ENCODE measurements around the gene SH3TC1.

SH3TC1 gene

GRCh38 chr4:8217246-8217511 is 18.1 kb downstream of the SH3TC1 start:
- DNase-seq: no peak

GRCh38 chr4:8217871-8218270 is 18.8 kb downstream of the SH3TC1 start:
- no peak for DNase-seq

GRCh38 chr4:8218371-8219031 is 19.4 kb downstream of the SH3TC1 start:
- DNase-seq: no peak

- DNase-seq: no peak
These were observed 20.1 kb downstream of the SH3TC1 start for GRCh38 chr4:8219236-8219635.

GRCh38 chr4:8220661-8221450 is 21.8 kb downstream of the SH3TC1 start:
- no peak for DNase-seq

GRCh38 chr4:8221476-8221875 is 22.4 kb downstream of the SH3TC1 start:
- DNase-seq: peak; percentile 82

GRCh38 chr4:8221985-8222384 is 22.9 kb downstream of the SH3TC1 start:
- DNase-seq: no peak

- DNase-seq: no peak
These were observed 23.7 kb downstream of the SH3TC1 start for GRCh38 chr4:8222609-8223388.

- DNase-seq: no peak
These were observed 25.3 kb downstream of the SH3TC1 start for GRCh38 chr4:8224267-8224974.

GRCh38 chr4:8224975-8225625 is 26.0 kb downstream of the SH3TC1 start:
- no peak for DNase-seq

GRCh38 chr4:8225706-8226443 is 26.8 kb downstream of the SH3TC1 start:
- DNase-seq: no peak

GRCh38 chr4:8227201-8227770 is 28.2 kb downstream of the SH3TC1 start:
- no peak for DNase-seq

GRCh38 chr4:8227771-8228318 is 28.8 kb downstream of the SH3TC1 start:
- DNase-seq: no peak

- peak; percentile 15 for DNase-seq
These were observed 29.5 kb downstream of the SH3TC1 start for GRCh38 chr4:8228319-8229250.

GRCh38 chr4:8229331-8229975 is 30.4 kb downstream of the SH3TC1 start:
- DNase-seq: no peak

GRCh38 chr4:8230033-8230432 is 30.9 kb downstream of the SH3TC1 start:
- no peak for DNase-seq

- no peak for DNase-seq
These were observed 31.8 kb downstream of the SH3TC1 start for GRCh38 chr4:8230891-8231290.

GRCh38 chr4:8231551-8232049 is 32.5 kb downstream of the SH3TC1 start:
- DNase-seq: no peak

- DNase-seq: no peak
These were observed 33.7 kb downstream of the SH3TC1 start for GRCh38 chr4:8232748-8233147.

Measured in GF-D8 (cell line).